IMR-90 (cell line): ENCODE results near the gene NAPA. TPM values are rescaled to one million over a fixed set of nuclear protein-coding genes. Genes with fewer than 3 reads are reported as not detected.

Experiments used
- ATAC-seq: fragments of 200-7000 bp; cut with Tn5 transposase; 2 replicates; pipeline ENCODE4 v1.9.1; 2020; ENCODE audit warnings: low read depth, mild to moderate bottlenecking, moderate library complexity
- BruUV-seq: library from RNA; stranded (reverse); fragments of 400-500 nt; replicated peaks from 2 replicates; lab custom pipeline; 2021; lab: Mats Ljungman, UMichigan
- CTCF ChIA-PET: fragments of 300-600 bp; formaldehyde crosslinking; extraction: SDS; loops from one replicate; lab custom pipeline; 2021; ENCODE audit warnings: antibody characterized with exemption; lab: Yijun Ruan, JAX
- POLR2A ChIA-PET: fragments of 300-600 bp; sonication (Branson Sonifier 250); formaldehyde crosslinking; loops from one replicate; lab custom pipeline; 2022; ENCODE audit warnings: antibody characterized with exemption; ENCODE audit not compliant: unreplicated experiment; lab: Charles Lee
- DNase-seq: peaks from one replicate; pipeline ENCODE4 v3.0.0; 2013
- H2AFZ ChIP-seq: replicated peaks from 2 replicates; pipeline ENCODE3; 2013; ENCODE audit warnings: low read length, mild to moderate bottlenecking; ENCODE audit not compliant: poor library complexity
- H2AK5ac ChIP-seq: 2 replicates; pipeline ENCODE4 v1.6.1; 2013; ENCODE audit warnings: low read depth, low read length, inconsistent platforms
- H2AK9ac ChIP-seq: replicated peaks from 2 replicates; pipeline ENCODE3; 2013; ENCODE audit warnings: mild to moderate bottlenecking, low read depth, low read length, moderate library complexity; ENCODE audit not compliant: poor library complexity
- H2BK120ac ChIP-seq: 2 replicates; pipeline ENCODE4 v1.6.1; 2013; ENCODE audit warnings: low read depth, low read length, inconsistent platforms
- H2BK15ac ChIP-seq: 3 replicates; pipeline ENCODE4 v1.6.1; 2013; ENCODE audit warnings: low read depth, low read length, inconsistent platforms
- H2BK20ac ChIP-seq: 2 replicates; pipeline ENCODE4 v1.6.1; 2013; ENCODE audit warnings: low read depth, mild to moderate bottlenecking, inconsistent platforms, low read length, moderate library complexity
- H2BK5ac ChIP-seq: 2 replicates; pipeline ENCODE4 v1.6.1; 2013; ENCODE audit warnings: mild to moderate bottlenecking, low read depth, low read length, inconsistent platforms; ENCODE audit not compliant: poor library complexity, severe bottlenecking
- H3K14ac ChIP-seq: replicated peaks from 2 replicates; pipeline ENCODE4 v1.6.1; 2013; ENCODE audit warnings: low read depth, low read length, inconsistent platforms
- H3K18ac ChIP-seq: 2 replicates; pipeline ENCODE4 v1.6.1; 2013; ENCODE audit warnings: low read depth, low read length, control low read depth
- H3K23ac ChIP-seq: 2 replicates; pipeline ENCODE4 v1.6.1; 2013; ENCODE audit warnings: low read depth, low read length, inconsistent platforms
- H3K27ac ChIP-seq: 2 replicates; pipeline ENCODE4 v1.5.1; 2013; ENCODE audit warnings: mild to moderate bottlenecking, control low read depth, low read length; ENCODE audit not compliant: insufficient read depth
- H3K27me3 ChIP-seq: 2 replicates; pipeline ENCODE4 v1.6.1; 2013; ENCODE audit warnings: low read length; ENCODE audit not compliant: control insufficient read depth, insufficient read depth
- H3K36me3 ChIP-seq: 2 replicates; pipeline ENCODE4 v1.6.1; 2013; ENCODE audit warnings: low read length, mixed read lengths; ENCODE audit not compliant: control insufficient read depth, insufficient read depth
- H3K4ac ChIP-seq: 2 replicates; pipeline ENCODE4 v1.6.1; 2013; ENCODE audit warnings: low read depth, low read length, inconsistent platforms
- H3K4me1 ChIP-seq: 2 replicates; pipeline ENCODE4 v1.6.1; 2013; ENCODE audit warnings: low read length, mixed read lengths; ENCODE audit not compliant: control insufficient read depth, insufficient read depth
- H3K4me2 ChIP-seq: 2 replicates; pipeline ENCODE4 v1.6.1; 2013; ENCODE audit warnings: low read depth, mild to moderate bottlenecking, control low read depth, low read length, moderate library complexity
- H3K4me3 ChIP-seq: 2 replicates; pipeline ENCODE4 v1.5.1; 2013; ENCODE audit warnings: low read depth, mild to moderate bottlenecking, control low read depth, low read length, moderate library complexity; ENCODE audit not compliant: insufficient read depth
- H3K56ac ChIP-seq: 2 replicates; pipeline ENCODE4 v1.6.1; 2013; ENCODE audit warnings: low read length, inconsistent platforms; ENCODE audit not compliant: insufficient read depth; ENCODE audit errors: extremely low read depth
- H3K79me1 ChIP-seq, 2 experiments: 2 replicates each; pipeline ENCODE4 v1.6.1; 2013; ENCODE audit warnings: low read length in 2 of 2, inconsistent platforms in 1 of 2, low read depth in 1 of 2
- H3K9ac ChIP-seq: 2 replicates; pipeline ENCODE4 v1.6.1; 2013; ENCODE audit warnings: low read depth, low read length, control low read depth
- H3K9me1 ChIP-seq: 2 replicates; pipeline ENCODE4 v1.6.1; 2013; ENCODE audit warnings: low read length, inconsistent platforms; ENCODE audit not compliant: insufficient read depth
- H3K9me3 ChIP-seq: 2 replicates; pipeline ENCODE4 v1.6.1; 2013; ENCODE audit warnings: low read length; ENCODE audit not compliant: control insufficient read depth, insufficient read depth
- H4K20me1 ChIP-seq: 2 replicates; pipeline ENCODE4 v1.6.1; 2013; ENCODE audit warnings: low read length, inconsistent platforms; ENCODE audit not compliant: insufficient read depth
- H4K5ac ChIP-seq: 2 replicates; pipeline ENCODE4 v1.6.1; 2013; ENCODE audit warnings: mild to moderate bottlenecking, low read depth, low read length, control low read depth
- H4K8ac ChIP-seq, 2 experiments: 2 replicates each; pipeline ENCODE4 v1.6.1; 2013; ENCODE audit warnings: low read depth in 2 of 2, low read length in 2 of 2, control low read depth in 1 of 2, inconsistent platforms in 1 of 2
- H4K91ac ChIP-seq: 2 replicates; pipeline ENCODE4 v1.6.1; 2013; ENCODE audit warnings: low read depth, low read length, inconsistent platforms; ENCODE audit not compliant: insufficient read depth
- CTCF ChIP-seq: conservative IDR thresholded peaks from 2 replicates; pipeline ENCODE4 v1.5.1; 2012; ENCODE audit warnings: mild to moderate bottlenecking, low read depth, low read length, improper control_type of control experiment
- MAZ ChIP-seq: IDR thresholded peaks from 2 replicates; pipeline ENCODE4 v1.6.1; 2012; ENCODE audit warnings: low read depth, mild to moderate bottlenecking, low read length, improper control_type of control experiment, moderate library complexity, borderline replicate concordance
- MXI1 ChIP-seq: IDR thresholded peaks from 2 replicates; pipeline ENCODE4 v1.6.1; 2012; ENCODE audit warnings: low read depth, mild to moderate bottlenecking, low read length, moderate library complexity, borderline replicate concordance
- RAD21 ChIP-seq: IDR thresholded peaks from 2 replicates; pipeline ENCODE4 v1.6.1; 2012; ENCODE audit warnings: low read length, improper control_type of control experiment
- WGBS, 2 experiments: methylation state at CpG; one replicate each; pipeline versions ENCODE4 v1.1.5 to v1.1.7; 2013; ENCODE audit warnings: missing lambda C conversion rate in 2 of 2; ENCODE audit not compliant: insufficient read length in 1 of 2; ENCODE audit errors: extremely low coverage in 2 of 2; 5-methylcytosine and 5-hydroxymethylcytosine counted together
- dilution Hi-C: fragments of 300-500 bp; cut with HindIII; formaldehyde crosslinking; loops from one replicate; pipeline ENCODE4 v1.14.3; 2018; ENCODE audit warnings: low sequenced_read_pairs; ENCODE audit not compliant: unreplicated experiment
- in situ Hi-C: fragments of 300-500 bp; cut with MboI; formaldehyde crosslinking; loops from 3 replicates; pipeline ENCODE4 v1.14.3; 2019; ENCODE audit warnings: low sequenced_read_pairs, inconsistent platforms, mixed read lengths
- intact Hi-C: fragments of 100-400 bp; cut with micrococcal nuclease; formaldehyde crosslinking; loops from 2 replicates; pipeline ENCODE4 v1.10.0; 2022
- polyA plus RNA-seq, 3 experiments: library from polyadenylated mRNA; depleted of rRNA; stranded (reverse); fragments of >200 nt; gene quantifications; 2 replicates each; pipeline ENCODE4 v1.2.3, GENCODE V29; 2012; ENCODE audit warnings: low replicate concordance in 1 of 3
- total RNA-seq: library from RNA; depleted of rRNA; stranded (reverse); fragments of >200 nt; gene quantifications from 2 replicates; pipeline ENCODE4 v1.2.3, GENCODE V29; 2012

Gene NAPA
- total and polyA plus RNA-seq, 2 of the 4 experiments (the other 2 are of a cell fraction): 76.4 to 126 TPM

GRCh38 chr19:47534628-47535027 is 19.8 kb upstream of the NAPA start:
- H2BK5ac ChIP-seq: no peak overlapping the region
- TF ChIP-seq MXI1 (no peak), MAZ (no peak), RAD21 (no peak), CTCF (no peak)
- no peak overlapping the region for H3K4me3 ChIP-seq
- DNase-seq (no peak), ATAC-seq (no peak)
- no peak overlapping the region for H3K27ac ChIP-seq
- H3K9me1 ChIP-seq: 0 out of 2 replicates have a peak, but pooled peaks cover 2% of the 10 kb centered on the region
- no peak overlapping the region for H2BK20ac ChIP-seq
- no peak overlapping the region for H2BK120ac ChIP-seq
- peaks cover 32% of the 10 kb centered on the region for H3K27me3 ChIP-seq
- no peak overlapping the region for H2AK5ac ChIP-seq
- H4K91ac ChIP-seq: no peak overlapping the region
- no peak overlapping the region for H3K4ac ChIP-seq
- no peak overlapping the region for H2AK9ac ChIP-seq
- H3K4me2 ChIP-seq: no peak overlapping the region
- no peaks in the 10 kb centered on the region; the same call in 1 of the 2 replicates for H3K4me1 ChIP-seq
- no peak overlapping the region for H4K8ac ChIP-seq
- no peak overlapping the region for H3K18ac ChIP-seq
- CTCF ChIA-PET: interaction anchor here (1.4 kb wide), 1 partner anchor 19 kb away, joined by 7 read pairs; the partner anchor contains the start of gene NAPA
- H3K9ac ChIP-seq: no peak overlapping the region
- dilution Hi-C loops: no loop called here
- H2BK15ac ChIP-seq: no peak overlapping the region
- H2AFZ ChIP-seq: no peak overlapping the region
- H3K9me3 ChIP-seq: no peaks in the 10 kb centered on the region
- H4K5ac ChIP-seq: no peak overlapping the region
- intact Hi-C loops: no loop called here
- no peak overlapping the region for H3K23ac ChIP-seq
- no TSS peak for BruUV-seq
- H3K36me3 ChIP-seq: no peaks in the 10 kb centered on the region
- H3K14ac ChIP-seq: no peak overlapping the region
- no peak overlapping the region for H3K56ac ChIP-seq
- H4K20me1 ChIP-seq: no peaks in the 10 kb centered on the region
- WGBS, 2 experiments: no CpG with 5 or more reads among the region's 1 CpG
- POLR2A ChIA-PET: no interaction called here
- H3K79me1 ChIP-seq: no peaks in the 10 kb centered on the region
- in situ Hi-C loops: no loop called here
